Endothelial cell of umbilical vein (primary cell): Measurements from ENCODE around the gene PRKAG2. TPM values are rescaled to one million over a fixed set of nuclear protein-coding genes. Genes with fewer than 3 reads are reported as not detected.

Experiments
- BruUV-seq: library from RNA; stranded (reverse); fragments of 400-500 nt; replicated peaks from 2 replicates; lab custom pipeline; 2021; lab: Mats Ljungman, UMichigan
- CTCF ChIA-PET: fragments of 300-600, 350-600 bp; sonication (Branson Sonifier 250); formaldehyde crosslinking; loops from one replicate; lab custom pipeline; 2021; ENCODE audit warnings: antibody characterized with exemption, inconsistent platforms; lab: Charles Lee
- POLR2A ChIA-PET: fragments of 300-600, 350-600 bp; sonication (Branson Sonifier 250); formaldehyde crosslinking; loops from one replicate; lab custom pipeline; 2021; ENCODE audit warnings: antibody characterized with exemption, inconsistent platforms; lab: Charles Lee
- DNase-seq: peaks from one replicate; pipeline ENCODE4 v3.0.0-alpha.2; 2011; ENCODE audit warnings: low read depth, low spot score
- FAIRE-seq: peaks from 2 replicates; lab custom pipeline; 2011; peaks lifted over from hg19 to GRCh38; lab: Jason Lieb, UNC
- H2AFZ ChIP-seq: 2 replicates; pipeline ENCODE4 v1.6.0; 2012; ENCODE audit warnings: low read depth, low read length, control low read depth, inconsistent platforms
- H3K27ac ChIP-seq: 2 replicates; pipeline ENCODE4 v1.5.1; 2011; ENCODE audit warnings: low read depth, mild to moderate bottlenecking, control low read depth, low read length, moderate library complexity; ENCODE audit not compliant: insufficient read depth
- H3K27me3 ChIP-seq, 2 experiments: 2 replicates each; pipeline versions ENCODE4 v1.6.0 to v1.6.1; 2011; ENCODE audit warnings: low read length in 2 of 2, mixed read lengths in 1 of 2; ENCODE audit not compliant: control insufficient read depth in 2 of 2, insufficient read depth in 2 of 2
- H3K36me3 ChIP-seq, 2 experiments: 2 replicates in 1 of 2; 3 replicates in 1 of 2; pipeline ENCODE4 v1.5.1; 2011; ENCODE audit warnings: low read length in 2 of 2, mild to moderate bottlenecking in 1 of 2, moderate library complexity in 1 of 2; ENCODE audit not compliant: control insufficient read depth in 2 of 2, insufficient read depth in 2 of 2; ENCODE audit errors: extremely low read depth in 1 of 2
- H3K4me1 ChIP-seq: 3 replicates; pipeline ENCODE4 v1.5.1; 2011; ENCODE audit warnings: mild to moderate bottlenecking, low read length; ENCODE audit not compliant: control insufficient read depth, insufficient read depth; ENCODE audit errors: extremely low read depth
- H3K4me2 ChIP-seq: 2 replicates; pipeline ENCODE4 v1.6.1; 2011; ENCODE audit warnings: low read length, control low read depth, mixed read lengths; ENCODE audit not compliant: insufficient read depth
- H3K4me3 ChIP-seq, 3 experiments: fragments of 200-600 bp in 1 of 3; sonication (generic), shearing (Covaris generic) in 1 of 3; replicated peaks in 1 of 3; 2 replicates each; pipeline ENCODE4 v1.5.1; 2011 to 2016; ENCODE audit warnings: control low read depth in 3 of 3, low read length in 3 of 3, mild to moderate bottlenecking in 2 of 3, inconsistent platforms in 1 of 3, low read depth in 1 of 3, moderate library complexity in 1 of 3; ENCODE audit not compliant: insufficient read depth in 1 of 3
- H3K79me2 ChIP-seq: 2 replicates; pipeline ENCODE4 v1.6.0; 2012; ENCODE audit warnings: low read length, inconsistent platforms; ENCODE audit not compliant: control insufficient read depth, insufficient read depth
- H3K9ac ChIP-seq: replicated peaks from 2 replicates; pipeline ENCODE3; 2011; ENCODE audit warnings: low read length, control low read depth; ENCODE audit not compliant: insufficient read depth; ENCODE audit errors: extremely low read depth
- H3K9me1 ChIP-seq: replicated peaks from 3 replicates; pipeline ENCODE4 v1.6.0; 2011; ENCODE audit warnings: mild to moderate bottlenecking, low read length; ENCODE audit not compliant: control insufficient read depth, insufficient read depth; ENCODE audit errors: extremely low read depth
- H3K9me3 ChIP-seq: replicated peaks from 2 replicates; pipeline ENCODE4 v1.5.1; 2012; ENCODE audit warnings: low read length, inconsistent platforms; ENCODE audit not compliant: control insufficient read depth, insufficient read depth
- H4K20me1 ChIP-seq: replicated peaks from 2 replicates; pipeline ENCODE3; 2011; ENCODE audit warnings: mild to moderate bottlenecking, low read length; ENCODE audit not compliant: control insufficient read depth, insufficient read depth; ENCODE audit errors: extremely low read depth
- EZH2 ChIP-seq: IDR thresholded peaks from 2 replicates; pipeline ENCODE4 v1.6.1; 2012; ENCODE audit warnings: borderline replicate concordance, low read depth, mild to moderate bottlenecking, moderate library complexity, low read length, inconsistent platforms; ENCODE audit not compliant: severe bottlenecking
- FOS ChIP-seq: IDR thresholded peaks from 2 replicates; pipeline ENCODE4 v1.6.1; 2011; ENCODE audit warnings: mild to moderate bottlenecking, low read length, moderate library complexity, borderline replicate concordance; ENCODE audit not compliant: insufficient read depth
- GATA2 ChIP-seq: IDR thresholded peaks from 2 replicates; pipeline ENCODE4 v1.7.0; 2011; ENCODE audit warnings: low read depth, mild to moderate bottlenecking, moderate library complexity, mixed read lengths, low read length; ENCODE audit not compliant: insufficient read length, insufficient read depth
- JUN ChIP-seq: IDR thresholded peaks from 2 replicates; pipeline ENCODE4 v1.6.1; 2011; ENCODE audit warnings: borderline replicate concordance, low read depth; ENCODE audit not compliant: insufficient read length, insufficient read depth
- MYC ChIP-seq: IDR thresholded peaks from one replicate; pipeline ENCODE4 v1.6.1; 2011; ENCODE audit warnings: mild to moderate bottlenecking, low read depth, low read length
- POLR2A ChIP-seq: IDR thresholded peaks from 2 replicates; pipeline ENCODE4 v1.6.1; 2012; ENCODE audit warnings: low read depth, mild to moderate bottlenecking, control low read depth, low read length
- POLR2AphosphoS5 ChIP-seq: IDR thresholded peaks from 2 replicates; pipeline ENCODE4 v1.6.1; 2012; ENCODE audit warnings: low read depth, mild to moderate bottlenecking, control low read depth, low read length, moderate library complexity; ENCODE audit not compliant: insufficient read depth
- dilution Hi-C: fragments of 300-500 bp; cut with MboI; formaldehyde crosslinking; loops from one replicate; pipeline ENCODE4 v1.15.0; 2019; ENCODE audit warnings: low sequenced_read_pairs; ENCODE audit not compliant: extremely low pct_ligation_motif_present
- intact Hi-C: fragments of 100-400 bp; cut with micrococcal nuclease; formaldehyde crosslinking; loops from one replicate; pipeline ENCODE4 v1.10.0; 2022
- polyA plus RNA-seq, 4 experiments: library from polyadenylated mRNA; depleted of rRNA in 3 of 4; stranded (reverse) in 3 of 4; unstranded in 1 of 4; fragments of >200 nt; gene quantifications; 2 replicates each; pipeline versions ENCODE4 v1.2.1 to v1.2.3, GENCODE V29; 2011 to 2012; ENCODE audit warnings: missing spikeins in 1 of 4
- total RNA-seq: library from RNA; stranded (reverse); gene quantifications from 2 replicates; pipeline ENCODE4 v1.2.3, GENCODE V29; 2021
- TF ChIP-seq, protein P1 (sequence below): IDR thresholded peaks from 2 replicates; pipeline ENCODE4 v1.6.1; 2011; ENCODE audit not compliant: insufficient read depth, insufficient read length
- TF ChIP-seq, protein P2 (sequence below), 2 donors: IDR thresholded peaks; 1 replicate in 1 of 2; 2 replicates in 1 of 2; pipeline ENCODE4 v1.5.1; 2011; ENCODE audit warnings: low read length in 2 of 2, mild to moderate bottlenecking in 2 of 2, moderate library complexity in 2 of 2, control low read depth in 1 of 2, inconsistent platforms in 1 of 2, low read depth in 1 of 2; ENCODE audit not compliant: insufficient read depth in 1 of 2; ENCODE audit errors: extremely low read depth in 1 of 2

Gene PRKAG2
- total and polyA plus RNA-seq, 2 donors (not counting 3 experiments of a cell fraction or from before 2014, with no cell fraction given): 19.3 to 51.5 TPM

DNA sequence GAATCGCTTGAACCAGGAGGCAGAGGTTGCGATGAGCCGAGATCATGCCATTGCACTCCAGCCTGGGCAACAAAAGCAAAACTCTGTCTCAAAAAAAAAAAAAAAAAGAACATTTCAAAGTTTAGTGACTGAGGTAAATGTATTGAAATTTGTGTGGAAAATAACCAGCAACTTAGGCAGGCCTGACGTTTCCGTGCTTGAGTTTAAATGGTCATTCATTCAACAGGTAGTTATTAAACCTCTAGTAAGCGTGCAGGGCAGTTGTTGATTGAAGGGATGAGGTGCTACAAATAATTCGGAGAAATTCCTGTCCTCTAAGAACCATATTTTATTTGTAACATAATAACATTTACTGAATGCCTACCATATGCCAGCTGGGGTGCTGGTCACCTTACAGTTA is 135.3 kb downstream of the PRKAG2 start:
- Histone ChIP-seq H3K9me3 (no peaks in the 10 kb centered on the region), H4K20me1 (no peaks in the 10 kb centered on the region), H3K9ac (no peak overlapping the region), H3K36me3 (no peaks in the 10 kb centered on the region), H3K4me1 (peaks cover 19% of the 10 kb centered on the region), H2AFZ (no peak overlapping the region), H3K9me1 (no peaks in the 10 kb centered on the region), H3K27me3 (no peaks in the 10 kb centered on the region), H3K4me3 (no peak overlapping the region), H3K79me2 (no peaks in the 10 kb centered on the region), H3K27ac (no peak overlapping the region), H3K4me2 (no peak overlapping the region)
- no peak for DNase-seq
- TF ChIP-seq FOS: no peak
- no peak for TF ChIP-seq JUN
- TF ChIP-seq POLR2AphosphoS5: no peak
- TF ChIP-seq EZH2: no peak
- TF ChIP-seq POLR2A: no peak
- TF ChIP-seq GATA2: no peak
- no peak for TF ChIP-seq MYC
- dilution Hi-C loops (no loop called here), intact Hi-C loops (no loop called here)
- BruUV-seq: no TSS peak
- CTCF ChIA-PET: no interaction called here
- no peak for FAIRE-seq
- POLR2A ChIA-PET: no interaction called here

DNA sequence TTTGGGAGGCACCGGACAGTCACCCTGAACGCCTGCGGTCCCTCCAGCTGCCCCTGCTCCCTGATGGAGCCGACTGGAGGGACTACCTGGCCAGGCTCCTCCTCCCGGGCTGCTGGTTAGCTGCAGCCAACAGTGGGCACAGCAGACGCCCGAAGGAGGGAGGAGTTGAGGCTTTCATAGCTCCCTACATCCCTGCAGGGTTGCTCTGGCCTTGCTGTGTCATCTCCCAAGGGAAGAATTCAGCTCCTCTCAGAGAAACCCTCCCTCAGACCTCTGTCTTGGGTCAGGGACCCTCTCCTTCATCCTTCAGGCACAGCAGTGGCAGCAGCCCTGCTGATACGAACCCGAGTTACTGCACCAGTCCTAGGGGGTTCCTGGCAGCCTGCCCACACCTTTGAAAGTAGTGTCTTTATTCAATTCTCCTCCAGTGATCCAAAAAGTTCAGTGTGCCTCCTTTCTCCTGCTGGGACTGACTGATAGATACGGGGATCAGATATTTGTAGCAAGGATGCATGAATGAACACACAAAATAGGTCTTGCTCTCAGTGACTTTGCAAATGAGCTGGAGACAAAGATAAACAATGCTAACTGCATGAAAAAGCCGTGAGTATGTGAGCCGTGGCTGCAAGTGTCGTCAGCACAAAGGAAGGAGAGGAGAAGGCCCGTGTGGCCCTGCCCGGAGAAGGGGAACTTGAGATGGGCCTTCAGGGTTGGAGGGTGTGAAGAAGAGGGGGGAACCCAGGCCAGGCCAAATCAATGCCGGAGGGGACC is 136.6 kb downstream of the PRKAG2 start:
- Histone ChIP-seq H3K4me1 (peaks cover 28% of the 10 kb centered on the region), H3K4me3 (no peak overlapping the region), H3K9ac (no peak overlapping the region), H3K9me1 (no peaks in the 10 kb centered on the region), H3K4me2 (no peak overlapping the region), H4K20me1 (no peaks in the 10 kb centered on the region), H2AFZ (no peak overlapping the region), H3K79me2 (no peaks in the 10 kb centered on the region), H3K27ac (no peak overlapping the region), H3K36me3 (no peaks in the 10 kb centered on the region), H3K9me3 (no peaks in the 10 kb centered on the region), H3K27me3 (no peaks in the 10 kb centered on the region)
- ChIA-PET POLR2A (no interaction called here), CTCF (no interaction called here)
- intact Hi-C loops: no loop called here
- TF ChIP-seq POLR2AphosphoS5: no peak
- no peak for TF ChIP-seq EZH2
- TF ChIP-seq MYC: no peak
- TF ChIP-seq, protein P1, sequence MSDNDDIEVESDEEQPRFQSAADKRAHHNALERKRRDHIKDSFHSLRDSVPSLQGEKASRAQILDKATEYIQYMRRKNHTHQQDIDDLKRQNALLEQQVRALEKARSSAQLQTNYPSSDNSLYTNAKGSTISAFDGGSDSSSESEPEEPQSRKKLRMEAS: no peak
- TF ChIP-seq, protein P2, sequence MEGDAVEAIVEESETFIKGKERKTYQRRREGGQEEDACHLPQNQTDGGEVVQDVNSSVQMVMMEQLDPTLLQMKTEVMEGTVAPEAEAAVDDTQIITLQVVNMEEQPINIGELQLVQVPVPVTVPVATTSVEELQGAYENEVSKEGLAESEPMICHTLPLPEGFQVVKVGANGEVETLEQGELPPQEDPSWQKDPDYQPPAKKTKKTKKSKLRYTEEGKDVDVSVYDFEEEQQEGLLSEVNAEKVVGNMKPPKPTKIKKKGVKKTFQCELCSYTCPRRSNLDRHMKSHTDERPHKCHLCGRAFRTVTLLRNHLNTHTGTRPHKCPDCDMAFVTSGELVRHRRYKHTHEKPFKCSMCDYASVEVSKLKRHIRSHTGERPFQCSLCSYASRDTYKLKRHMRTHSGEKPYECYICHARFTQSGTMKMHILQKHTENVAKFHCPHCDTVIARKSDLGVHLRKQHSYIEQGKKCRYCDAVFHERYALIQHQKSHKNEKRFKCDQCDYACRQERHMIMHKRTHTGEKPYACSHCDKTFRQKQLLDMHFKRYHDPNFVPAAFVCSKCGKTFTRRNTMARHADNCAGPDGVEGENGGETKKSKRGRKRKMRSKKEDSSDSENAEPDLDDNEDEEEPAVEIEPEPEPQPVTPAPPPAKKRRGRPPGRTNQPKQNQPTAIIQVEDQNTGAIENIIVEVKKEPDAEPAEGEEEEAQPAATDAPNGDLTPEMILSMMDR (IDR thresholded peaks at IDR 0.05; ENCODE audit: extremely low read depth in 1 of 2, insufficient read depth in 1 of 2, low read depth in 1 of 2, low read length in 2 of 2): no peak
- no peak for TF ChIP-seq FOS
- TF ChIP-seq JUN: no peak
- TF ChIP-seq GATA2: no peak
- TF ChIP-seq POLR2A: no peak
- DNase-seq (no peak), FAIRE-seq (no peak)
- dilution Hi-C loops: no loop called here
- no TSS peak for BruUV-seq
